HL-60/S4 treated with phorbol 12-myristate 13-acetate at 8.2 ng/mL for 4 days and 3 days (cell line): Measurements from ENCODE around the gene KIF16B.
"Not testable (repeated sequence)": the region's sequence is repeated elsewhere in the genome, so short reads cannot be mapped to it uniquely, and the experiment has no call there.

Experiments used
- in situ Hi-C: fragments of 300-500 bp; cut with MboI; formaldehyde crosslinking; loops from 2 replicates; pipeline ENCODE4 v1.15.0; 2022; ENCODE audit warnings: low sequenced_read_pairs

The KIF16B gene

GRCh38 chr20:16230402-16230801 is 342.8 kb downstream of the KIF16B start:
- in situ Hi-C loops = no loop called here

- in situ Hi-C loops = no loop called here
Measured at GRCh38 chr20:16229813-16230212, 343.4 kb downstream of the KIF16B start.

- in situ Hi-C loops = no loop called here
Measured at GRCh38 chr20:16228722-16229121, 344.5 kb downstream of the KIF16B start.

GRCh38 chr20:16226961-16227360 is 346.3 kb downstream of the KIF16B start:
- in situ Hi-C loops = not testable (repeated sequence)

- in situ Hi-C loops = no loop called here
Measured at GRCh38 chr20:16224836-16225235, 348.4 kb downstream of the KIF16B start.

GRCh38 chr20:16222859-16223411 is 350.3 kb downstream of the KIF16B start:
- in situ Hi-C loops = no loop called here
